SK-N-SH (cell line): ENCODE measurements around the gene OGFRL1. TPM values are rescaled to one million over a fixed set of nuclear protein-coding genes. Genes with fewer than 3 reads are reported as not detected.

Source experiments
- CTCF ChIA-PET: fragments of 300-600, 350-600 bp; formaldehyde crosslinking; extraction: SDS; loops from one replicate; lab custom pipeline; 2021; lab: Yijun Ruan, JAX
- POLR2A ChIA-PET: fragments of 350-600 bp; sonication (Branson Sonifier 250); formaldehyde crosslinking; extraction: SDS; loops from one replicate; lab custom pipeline; 2020; ENCODE audit warnings: antibody characterized with exemption, inconsistent platforms; lab: Yijun Ruan, JAX
- DNase-seq: peaks from one replicate; pipeline ENCODE4 v3.0.0; 2012
- H2AFZ ChIP-seq: fragments of 200-600 bp; sonication (generic); 2 replicates; pipeline ENCODE4 v1.8.1; 2016; ENCODE audit warnings: antibody characterized with exemption, mild to moderate bottlenecking, low read depth
- H3F3A ChIP-seq: fragments of 200-600 bp; sonication (generic); replicated peaks from 2 replicates; pipeline ENCODE3; 2016; ENCODE audit warnings: antibody characterized with exemption, mild to moderate bottlenecking; ENCODE audit not compliant: insufficient read depth
- H3K27ac ChIP-seq, 2 experiments: fragments of 200-500 bp in 1 of 2; fragments of 200-600 bp in 1 of 2; sonication (Bioruptor generic) in 1 of 2; sonication (generic), shearing (Covaris generic) in 1 of 2; 2 replicates each; pipeline versions ENCODE4 v1.5.1 to v1.6.1; 2014 to 2016; ENCODE audit warnings: low read depth in 2 of 2, inconsistent platforms in 1 of 2, low read length in 1 of 2, mild to moderate bottlenecking in 1 of 2, mixed read lengths in 1 of 2
- H3K27me3 ChIP-seq: fragments of 200-600 bp; sonication (generic), shearing (Covaris generic); 2 replicates; pipeline ENCODE4 v1.6.1; 2016; ENCODE audit warnings: mixed run types; ENCODE audit not compliant: insufficient read depth
- H3K36me3 ChIP-seq, 2 experiments: fragments of 200-500 bp in 1 of 2; fragments of 200-600 bp in 1 of 2; sonication (Bioruptor generic) in 1 of 2; sonication (generic) in 1 of 2; replicated peaks in 1 of 2; 2 replicates each; pipeline versions ENCODE3 to v1.5.1; 2014 to 2016; ENCODE audit warnings: low read length in 1 of 2, mild to moderate bottlenecking in 1 of 2; ENCODE audit not compliant: insufficient read depth in 2 of 2, control insufficient read depth in 1 of 2
- H3K4me1 ChIP-seq, 2 experiments: fragments of 200-500 bp in 1 of 2; fragments of 200-600 bp in 1 of 2; sonication (Bioruptor generic) in 1 of 2; sonication (generic), shearing (Covaris generic) in 1 of 2; 2 replicates each; pipeline versions ENCODE4 v1.5.1 to v1.6.1; 2014 to 2016; ENCODE audit warnings: low read depth in 1 of 2, low read length in 1 of 2, mixed run types in 1 of 2; ENCODE audit not compliant: insufficient read depth in 2 of 2, control insufficient read depth in 1 of 2
- H3K4me2 ChIP-seq: fragments of 200-600 bp; sonication (generic), shearing (Covaris generic); 2 replicates; pipeline ENCODE4 v1.6.1; 2017; ENCODE audit warnings: mixed run types
- H3K4me3 ChIP-seq, 2 experiments: fragments of 200-500 bp in 1 of 2; fragments of 200-600 bp in 1 of 2; sonication (Bioruptor generic) in 1 of 2; sonication (generic), shearing (Covaris generic) in 1 of 2; 2 replicates each; pipeline versions ENCODE4 v1.5.1 to v1.8.1; 2014 to 2016; ENCODE audit warnings: low read depth in 2 of 2, inconsistent platforms in 1 of 2, low read length in 1 of 2, mild to moderate bottlenecking in 1 of 2, mixed read lengths in 1 of 2, moderate library complexity in 1 of 2
- H3K79me2 ChIP-seq: fragments of 200-600 bp; sonication (generic); 2 replicates; pipeline ENCODE4 v1.8.1; 2017; ENCODE audit warnings: mild to moderate bottlenecking; ENCODE audit not compliant: insufficient read depth
- H3K9ac ChIP-seq: fragments of 200-600 bp; sonication (generic); 2 replicates; pipeline ENCODE4 v1.6.1; 2017; ENCODE audit warnings: mixed run types
- H3K9me2 ChIP-seq: fragments of 200-600 bp; sonication (generic); 2 replicates; pipeline ENCODE4 v1.6.1; 2017; ENCODE audit warnings: mixed run types
- H3K9me3 ChIP-seq: fragments of 200-600 bp; sonication (generic); 2 replicates; pipeline ENCODE4 v1.6.1; 2017; ENCODE audit warnings: mixed run types, mild to moderate bottlenecking, moderate library complexity
- H4K20me1 ChIP-seq: fragments of 200-600 bp; sonication (generic); 2 replicates; pipeline ENCODE4 v1.6.1; 2017; ENCODE audit warnings: mild to moderate bottlenecking, mixed run types; ENCODE audit not compliant: insufficient read depth
- CTCF ChIP-seq: fragments of 200-600 bp; sonication (generic); IDR thresholded peaks from 2 replicates; pipeline ENCODE4 v1.6.1; 2017; ENCODE audit warnings: antibody characterized with exemption, mild to moderate bottlenecking, moderate library complexity
- ELF1 ChIP-seq: IDR thresholded peaks from 2 replicates; pipeline ENCODE4 v1.4.0; 2012
- FOSL2 ChIP-seq: IDR thresholded peaks from 2 replicates; pipeline ENCODE4 v1.4.0; 2012; ENCODE audit warnings: low read depth, mild to moderate bottlenecking, moderate library complexity, borderline replicate concordance
- FOXJ3 ChIP-seq: sonication (generic); formaldehyde crosslinking; IDR thresholded peaks from 2 replicates; pipeline ENCODE4 v1.5.1; 2020; ENCODE audit warnings: mild to moderate bottlenecking, missing genetic modification reagents
- FOXM1 ChIP-seq: IDR thresholded peaks from 2 replicates; pipeline ENCODE4 v1.4.0; 2012; ENCODE audit warnings: low read depth, mild to moderate bottlenecking
- MXI1 ChIP-seq: IDR thresholded peaks from 2 replicates; pipeline ENCODE4 v1.6.1; 2012; ENCODE audit warnings: mild to moderate bottlenecking, low read depth, low read length, improper control_type of control experiment
- NRF1 ChIP-seq: IDR thresholded peaks from 2 replicates; pipeline ENCODE4 v1.6.1; 2012; ENCODE audit warnings: low read depth, mild to moderate bottlenecking, low read length
- RAD21 ChIP-seq: IDR thresholded peaks from 2 replicates; pipeline ENCODE4 v1.6.1; 2012; ENCODE audit warnings: mild to moderate bottlenecking, low read length
- REST ChIP-seq: IDR thresholded peaks from 2 replicates; pipeline ENCODE4 v1.6.1; 2012; ENCODE audit warnings: mild to moderate bottlenecking, low read depth, low read length, moderate library complexity
- RXRA ChIP-seq: IDR thresholded peaks from 2 replicates; pipeline ENCODE4 v1.4.0; 2012; ENCODE audit warnings: low read depth, mild to moderate bottlenecking, borderline replicate concordance
- SMC3 ChIP-seq: IDR thresholded peaks from 2 replicates; pipeline ENCODE4 v1.6.1; 2012; ENCODE audit warnings: low read depth, low read length, improper control_type of control experiment
- TAF1 ChIP-seq: IDR thresholded peaks from 2 replicates; pipeline ENCODE4 v1.6.1; 2012; ENCODE audit warnings: low read depth, mild to moderate bottlenecking, low read length, moderate library complexity, borderline replicate concordance
- TEAD4 ChIP-seq: IDR thresholded peaks from 2 replicates; pipeline ENCODE4 v1.4.0; 2012; ENCODE audit warnings: mild to moderate bottlenecking, borderline replicate concordance; ENCODE audit not compliant: insufficient read depth
- WGBS: methylation state at CpG from one replicate; pipeline ENCODE4 v1.1.6; 2017; ENCODE audit warnings: low lambda C conversion rate; 5-methylcytosine and 5-hydroxymethylcytosine counted together
- polyA plus RNA-seq, 3 experiments: library from polyadenylated mRNA; depleted of rRNA; stranded (reverse); fragments of >200 nt; gene quantifications; 2 replicates each; pipeline ENCODE4 v1.2.3, GENCODE V29; 2012
- TF ChIP-seq, protein P1 (sequence below): fragments of 150-350 bp; IDR thresholded peaks from 2 replicates; pipeline ENCODE4 v1.6.1; 2016; ENCODE audit warnings: mild to moderate bottlenecking, low read depth, low read length
- TF ChIP-seq, protein P2 (sequence below): IDR thresholded peaks from 2 replicates; pipeline ENCODE4 v1.4.0; 2012; ENCODE audit warnings: low read depth

The OGFRL1 gene
- polyA plus RNA-seq, 1 of the 3 experiments (the other 2 are of a cell fraction), result 2.4 TPM

- ChIA-PET CTCF (interaction anchor here (1.0 to 1.5 kb wide), 2 partner anchors 9 to 85 kb away, joined by 3 to 4 read pairs; no protein-coding TSS in a partner anchor), POLR2A (no interaction called here)
- no peaks in the 10 kb centered on the region for H4K20me1 ChIP-seq
- H3K27ac ChIP-seq, result no peak overlapping the region
- TF ChIP-seq ELF1 (no peak), MXI1 (no peak), RXRA (no peak), CTCF (no peak), FOSL2 (no peak), SMC3 (no peak), NRF1 (no peak), FOXJ3 (CRISPR knock-in tag) (no peak), TEAD4 (no peak), FOXM1 (no peak), RAD21 (no peak), TAF1 (no peak)
- TF ChIP-seq, protein P1, sequence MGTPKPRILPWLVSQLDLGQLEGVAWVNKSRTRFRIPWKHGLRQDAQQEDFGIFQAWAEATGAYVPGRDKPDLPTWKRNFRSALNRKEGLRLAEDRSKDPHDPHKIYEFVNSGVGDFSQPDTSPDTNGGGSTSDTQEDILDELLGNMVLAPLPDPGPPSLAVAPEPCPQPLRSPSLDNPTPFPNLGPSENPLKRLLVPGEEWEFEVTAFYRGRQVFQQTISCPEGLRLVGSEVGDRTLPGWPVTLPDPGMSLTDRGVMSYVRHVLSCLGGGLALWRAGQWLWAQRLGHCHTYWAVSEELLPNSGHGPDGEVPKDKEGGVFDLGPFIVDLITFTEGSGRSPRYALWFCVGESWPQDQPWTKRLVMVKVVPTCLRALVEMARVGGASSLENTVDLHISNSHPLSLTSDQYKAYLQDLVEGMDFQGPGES, result no peak
- TF ChIP-seq, protein P2, sequence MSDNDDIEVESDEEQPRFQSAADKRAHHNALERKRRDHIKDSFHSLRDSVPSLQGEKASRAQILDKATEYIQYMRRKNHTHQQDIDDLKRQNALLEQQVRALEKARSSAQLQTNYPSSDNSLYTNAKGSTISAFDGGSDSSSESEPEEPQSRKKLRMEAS, result no peak
- no peak overlapping the region for H3K4me3 ChIP-seq
- peaks cover 4% of the 10 kb centered on the region for H3F3A ChIP-seq
- no peak overlapping the region for H3K4me2 ChIP-seq
- no peaks in the 10 kb centered on the region for H3K36me3 ChIP-seq
- H3K79me2 ChIP-seq, result no peaks in the 10 kb centered on the region
- no peak overlapping the region for H2AFZ ChIP-seq
- DNase-seq, result no peak
- no peaks in the 10 kb centered on the region for H3K9me2 ChIP-seq
- H3K9ac ChIP-seq, result no peak overlapping the region
- H3K4me1 ChIP-seq, result no peaks in the 10 kb centered on the region
- H3K27me3 ChIP-seq, result no peaks in the 10 kb centered on the region
- no peaks in the 10 kb centered on the region for H3K9me3 ChIP-seq
Observed at GRCh38 chr6:71335544-71335943, 46.9 kb downstream of the OGFRL1 start.

DNA sequence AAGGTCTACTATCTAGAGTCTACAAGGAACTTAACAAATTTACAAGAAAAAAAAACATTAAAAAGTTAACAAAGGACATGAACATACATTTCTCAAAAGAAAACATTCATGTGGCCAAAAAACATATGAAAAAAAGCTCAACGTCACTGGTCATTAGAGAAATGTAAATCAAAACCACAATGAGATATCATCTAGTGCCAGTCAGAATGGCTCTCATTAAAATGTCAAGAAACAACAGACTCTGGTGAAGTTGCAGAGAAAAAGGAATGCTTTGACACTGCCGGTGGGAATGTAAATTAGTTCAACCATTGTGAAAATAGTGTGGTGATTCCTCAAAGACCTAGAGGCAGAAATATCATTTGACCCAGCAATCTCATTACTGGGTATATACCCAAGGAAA is 48.3 kb downstream of the OGFRL1 start:
- WGBS, result 36% methylated on average over 2 of the region's 2 CpGs
- DNase-seq, result no peak

More for the DNA sequence above, 48.3 kb downstream of the OGFRL1 start:
- H3K36me3 ChIP-seq, result no peaks in the 10 kb centered on the region
- H3K4me1 ChIP-seq, result no peaks in the 10 kb centered on the region
- no peaks in the 10 kb centered on the region for H3K27me3 ChIP-seq
- TF ChIP-seq TAF1 (no peak), CTCF (no peak), REST (no peak), SMC3 (no peak), TEAD4 (no peak)
- H3K4me3 ChIP-seq, result no peak overlapping the region
- H3K9ac ChIP-seq, result no peak overlapping the region
- no peak overlapping the region for H3K27ac ChIP-seq
- no peaks in the 10 kb centered on the region for H4K20me1 ChIP-seq
- CTCF ChIA-PET, result interaction anchor here (1.0 kb wide), 1 partner anchor 147 kb away, joined by 3 read pairs; no protein-coding TSS in a partner anchor
- H2AFZ ChIP-seq, result no peak overlapping the region
- POLR2A ChIA-PET, result no interaction called here
- H3K79me2 ChIP-seq, result no peaks in the 10 kb centered on the region
- no peak overlapping the region for H3K4me2 ChIP-seq
- peaks cover 4% of the 10 kb centered on the region for H3F3A ChIP-seq
- no peaks in the 10 kb centered on the region for H3K9me3 ChIP-seq
- H3K9me2 ChIP-seq, result no peaks in the 10 kb centered on the region
